Kidney tubule cell (primary cell): ENCODE measurements around the gene CDC42.

ENCODE experiments used
- DNase-seq: peaks from one replicate; pipeline ENCODE4 v3.0.0-alpha.2; 2018; ENCODE audit warnings: low spot score

Gene CDC42

GRCh38 chr1:22038036-22038435 lies 14.5 kb upstream of the CDC42 start:
- DNase-seq: no peak

- peak; percentile 53 for DNase-seq
Measured at GRCh38 chr1:22039594-22040285, 12.8 kb upstream of the CDC42 start.

GRCh38 chr1:22040286-22040623 lies 12.3 kb upstream of the CDC42 start:
- DNase-seq: no peak

DNA sequence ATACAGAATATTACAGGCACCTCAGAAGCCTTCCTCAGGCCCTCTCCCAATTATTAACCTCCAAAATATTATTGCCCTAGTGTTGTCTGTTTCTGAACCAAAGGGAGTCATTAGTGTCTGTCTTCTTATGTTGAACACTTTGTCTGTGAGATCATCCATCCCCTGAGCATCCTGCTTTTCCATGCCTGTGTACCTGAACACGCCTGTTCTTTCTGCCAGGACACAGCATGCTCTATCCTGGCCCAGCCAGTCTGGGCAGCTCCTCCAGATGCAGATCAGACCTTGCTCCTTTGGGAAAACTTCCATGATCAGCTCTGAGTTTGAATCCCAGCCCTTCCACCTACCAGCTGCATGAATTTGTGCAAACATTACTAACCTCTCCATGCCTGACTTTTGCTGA lies 11.0 kb upstream of the CDC42 start:
- DNase-seq: no peak

DNA sequence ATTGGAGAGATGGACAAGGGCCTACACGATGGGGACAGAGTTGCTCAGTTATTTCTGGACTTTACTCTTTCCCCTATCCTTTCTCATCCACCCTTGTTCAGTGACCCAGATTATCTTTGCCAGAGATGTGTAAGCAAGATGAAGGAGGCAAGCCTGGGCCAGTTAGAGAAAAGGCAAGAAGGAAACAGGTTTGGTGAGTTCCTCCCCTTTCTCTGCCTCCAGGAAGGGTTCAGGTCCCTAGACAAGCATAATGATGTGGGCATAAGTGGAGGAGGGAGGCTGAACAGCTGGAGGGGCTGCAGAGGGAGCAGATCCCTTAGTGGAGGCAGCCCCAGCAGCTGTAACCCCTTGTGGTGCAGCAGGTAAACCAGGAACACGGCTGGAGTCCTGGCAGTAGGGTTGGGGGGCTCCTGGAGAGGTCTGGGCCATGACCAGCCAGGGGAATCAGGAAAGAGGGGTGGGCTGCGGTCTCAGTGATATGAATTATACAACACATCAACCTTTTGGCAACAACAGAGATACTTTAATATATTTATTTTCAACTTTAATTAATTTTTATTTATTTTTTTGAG lies 9.2 kb upstream of the CDC42 start:
- no peak for DNase-seq

GRCh38 chr1:22044690-22045420 lies 7.7 kb upstream of the CDC42 start:
- peak; percentile 62 for DNase-seq

DNA sequence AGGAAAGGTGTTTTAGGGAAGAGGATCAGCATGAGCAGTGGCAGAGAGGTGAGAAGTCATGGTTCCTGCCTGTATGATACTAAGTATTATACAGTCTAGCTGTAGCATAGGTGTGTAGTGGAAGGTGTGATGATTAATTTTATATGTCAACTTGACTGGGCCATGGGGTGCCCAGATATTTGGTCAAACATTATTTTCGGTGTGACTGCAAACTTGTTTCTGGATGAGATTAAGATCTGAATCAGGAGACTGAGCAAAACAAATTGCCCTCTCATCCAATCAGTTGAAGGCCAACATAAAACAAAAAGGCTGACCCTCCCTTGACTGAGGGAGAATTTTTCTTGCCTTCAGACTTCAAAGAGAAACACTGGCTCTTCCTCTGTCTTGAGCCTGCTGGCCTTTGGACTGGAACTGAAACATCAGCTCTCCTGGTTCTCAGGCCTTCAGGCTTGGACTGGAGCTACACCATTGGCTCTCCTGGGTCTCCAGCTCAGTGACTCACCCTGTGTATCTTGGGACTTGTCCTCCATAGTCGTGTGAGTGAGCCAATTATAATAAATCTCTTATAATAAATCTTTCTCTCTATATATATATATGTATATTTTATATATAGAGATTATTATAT lies 6.8 kb upstream of the CDC42 start:
- no peak for DNase-seq

- DNase-seq: peak; percentile 64
Measured at GRCh38 chr1:22048351-22049192, 3.9 kb upstream of the CDC42 start.

GRCh38 chr1:22050330-22050729 lies 2.2 kb upstream of the CDC42 start:
- no peak for DNase-seq

GRCh38 chr1:22051607-22052114 lies 848 bp upstream of the CDC42 start:
- no peak for DNase-seq

DNA sequence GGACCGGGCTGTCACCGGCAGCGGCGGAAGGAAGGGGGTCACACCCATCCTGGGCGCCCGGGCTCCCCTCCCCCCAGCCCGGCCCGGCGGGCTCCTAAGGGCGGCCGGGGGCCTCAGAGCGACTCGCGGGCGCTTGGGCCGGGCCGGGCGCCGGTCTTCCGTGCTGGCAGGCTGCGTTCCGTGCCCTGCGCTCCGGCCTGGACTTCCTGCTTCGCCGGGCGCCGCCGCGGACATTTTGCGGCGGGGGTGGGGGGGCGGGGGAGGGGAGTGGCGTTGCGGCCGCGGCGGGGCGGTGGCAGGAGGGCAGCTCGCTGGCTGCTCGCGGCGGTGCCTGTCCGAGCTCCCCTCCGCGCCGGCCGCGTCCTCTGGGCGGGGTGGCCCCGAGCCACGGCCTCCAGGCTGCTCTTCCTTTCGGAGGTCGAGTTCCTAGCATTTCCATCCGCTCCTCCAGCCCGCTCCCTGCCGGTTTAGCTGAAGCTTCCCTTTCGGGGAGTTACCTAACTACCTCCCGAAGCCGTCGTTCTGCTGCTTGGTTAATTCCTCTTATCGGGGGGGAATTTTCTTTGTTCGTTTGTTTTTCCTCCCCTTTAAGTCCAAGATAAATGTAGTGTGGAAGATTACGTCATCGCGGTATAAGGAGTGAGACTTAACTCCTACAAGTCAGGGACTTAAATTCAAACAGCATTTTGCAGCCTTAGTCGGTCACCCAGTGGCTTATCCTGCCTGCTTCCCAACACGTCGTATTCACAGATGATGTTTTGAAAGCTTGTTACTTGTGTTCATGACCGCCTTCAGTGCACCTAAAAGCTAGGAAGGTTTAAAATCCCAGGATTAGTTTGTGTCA lies 730 bp downstream of the CDC42 start:
- DNase-seq: peak; percentile 78

- no peak for DNase-seq
Measured at GRCh38 chr1:22053861-22054770, 1.6 kb downstream of the CDC42 start.

- no peak for DNase-seq
Measured at GRCh38 chr1:22055463-22055862, 3.0 kb downstream of the CDC42 start.

DNA sequence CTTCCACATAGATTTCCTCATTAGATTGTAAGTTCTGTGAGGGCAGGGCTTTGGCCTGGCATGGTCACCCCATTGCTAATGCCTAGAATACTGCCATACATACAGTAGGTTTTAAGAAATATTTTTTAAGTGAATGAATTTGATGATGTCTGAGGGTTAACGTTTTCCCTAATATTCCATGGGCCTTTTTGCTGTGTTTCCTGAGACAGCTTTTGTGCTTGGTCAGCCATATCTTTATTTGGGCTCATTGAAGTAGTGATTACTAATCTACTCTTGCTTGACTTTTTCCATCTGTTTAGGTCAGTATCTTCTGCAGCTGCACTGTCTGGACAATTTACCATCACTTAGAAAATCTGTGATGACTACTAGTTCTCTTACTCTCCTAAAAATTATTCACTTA lies 3.5 kb downstream of the CDC42 start:
- no peak for DNase-seq

- DNase-seq: no peak
Measured at GRCh38 chr1:22056936-22057335, 4.4 kb downstream of the CDC42 start.

- no peak for DNase-seq
Measured at GRCh38 chr1:22057861-22058260, 5.4 kb downstream of the CDC42 start.

DNA sequence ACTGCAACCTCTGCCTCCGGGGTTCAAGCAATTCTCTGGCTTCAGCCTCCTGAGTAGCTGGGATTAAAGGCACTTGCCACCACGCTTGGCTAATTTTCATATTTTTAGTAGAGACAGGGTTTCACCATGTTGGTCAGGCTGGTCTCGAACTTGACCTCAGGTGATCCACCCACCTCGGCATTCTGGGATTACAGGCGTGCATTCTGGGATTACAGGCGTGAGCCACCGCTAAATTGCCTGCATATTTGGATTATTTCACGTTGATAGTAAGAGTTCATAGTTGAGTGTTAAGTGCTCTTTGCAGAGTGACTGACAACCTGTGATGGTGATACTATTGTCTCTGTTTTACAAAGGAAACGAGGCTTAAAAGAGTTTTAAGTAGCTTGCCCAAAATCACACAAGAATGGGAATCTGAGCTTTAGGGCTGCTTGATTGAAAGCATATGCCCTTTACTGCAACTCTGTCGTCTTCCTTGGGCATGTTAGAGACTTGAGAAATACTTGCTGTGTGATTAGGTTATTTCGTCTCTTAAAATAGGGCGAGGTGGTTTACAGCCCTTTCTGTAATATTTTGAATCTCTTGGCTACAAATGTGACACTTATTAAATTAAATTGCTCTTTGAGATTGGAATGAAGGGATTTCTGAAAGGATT lies 12.4 kb downstream of the CDC42 start:
- DNase-seq: no peak

DNA sequence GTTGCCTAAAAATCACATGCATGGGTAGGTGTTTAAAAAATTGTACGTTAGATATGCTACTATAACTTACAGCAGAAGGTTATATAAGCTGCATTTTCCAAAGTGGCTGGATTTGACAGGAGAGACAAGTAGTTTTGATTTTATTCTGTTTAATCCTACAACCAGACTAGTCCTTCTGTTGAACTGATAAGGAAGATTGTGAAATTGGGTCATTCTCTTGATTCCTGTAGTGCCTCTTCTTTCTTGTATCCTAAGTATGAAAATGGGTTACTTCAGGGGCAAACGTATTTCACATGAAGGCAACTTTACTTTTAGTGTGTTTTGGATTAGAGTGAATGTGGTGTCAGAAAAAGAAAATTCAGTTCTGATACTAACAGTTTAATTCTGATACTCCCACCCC lies 19.0 kb downstream of the CDC42 start:
- no peak for DNase-seq

GRCh38 chr1:22074803-22075202 lies 22.3 kb downstream of the CDC42 start:
- no peak for DNase-seq
